Measurements from ENCODE around the gene DOCK2. TPM values are rescaled to one million over a fixed set of nuclear protein-coding genes. Genes with fewer than 3 reads are reported as not detected.

DOCK2 gene
- total RNA-seq, 1 donor from 2014 or later: 303 TPM

GRCh38 chr5:169688106-169688505, 51.0 kb downstream of the DOCK2 start:
- intact Hi-C loops (cut with micrococcal nuclease): no loop called here

- intact Hi-C loops (cut with micrococcal nuclease): no loop called here
Measured at GRCh38 chr5:169691471-169691870, 54.4 kb downstream of the DOCK2 start.

- intact Hi-C loops (cut with micrococcal nuclease): no loop called here
Measured at GRCh38 chr5:169694091-169694625, 57.1 kb downstream of the DOCK2 start.

- intact Hi-C loops (cut with micrococcal nuclease): no loop called here
Measured at GRCh38 chr5:169695025-169695625, 58.0 kb downstream of the DOCK2 start.

GRCh38 chr5:169695919-169696490, 58.9 kb downstream of the DOCK2 start:
- intact Hi-C loops (cut with micrococcal nuclease): no loop called here

- intact Hi-C loops (cut with micrococcal nuclease): no loop called here
Measured at GRCh38 chr5:169696621-169697510, 59.8 kb downstream of the DOCK2 start.

- intact Hi-C loops (cut with micrococcal nuclease): no loop called here
Measured at GRCh38 chr5:169697511-169697890, 60.4 kb downstream of the DOCK2 start.

- intact Hi-C loops (cut with micrococcal nuclease): no loop called here
Measured at GRCh38 chr5:169697976-169698375, 60.9 kb downstream of the DOCK2 start.

- intact Hi-C loops (cut with micrococcal nuclease): loop anchor here (5.0 kb wide), 1 partner anchor 63 kb away; the partner anchor contains the start of gene DOCK2
Measured at GRCh38 chr5:169700611-169701010, 63.5 kb downstream of the DOCK2 start.

GRCh38 chr5:169701910-169702451, 64.9 kb downstream of the DOCK2 start:
- intact Hi-C loops (cut with micrococcal nuclease): loop anchor here (5.0 kb wide), 1 partner anchor 65 kb away; the partner anchor contains the start of gene DOCK2

GRCh38 chr5:169702693-169703481, 65.8 kb downstream of the DOCK2 start:
- intact Hi-C loops (cut with micrococcal nuclease): loop anchor here (5.0 kb wide), 1 partner anchor 66 kb away; the partner anchor contains the start of gene DOCK2

GRCh38 chr5:169703813-169704212, 66.7 kb downstream of the DOCK2 start:
- intact Hi-C loops (cut with micrococcal nuclease): loop anchor here (5.0 kb wide), 1 partner anchor 67 kb away; the partner anchor contains the start of gene DOCK2

- intact Hi-C loops (cut with micrococcal nuclease): no loop called here
Measured at GRCh38 chr5:169705322-169705721, 68.2 kb downstream of the DOCK2 start.

- intact Hi-C loops (cut with micrococcal nuclease): no loop called here
Measured at GRCh38 chr5:169706071-169706470, 69.0 kb downstream of the DOCK2 start.

- intact Hi-C loops (cut with micrococcal nuclease): no loop called here
Measured at GRCh38 chr5:169706758-169707450, 69.8 kb downstream of the DOCK2 start.

- intact Hi-C loops (cut with micrococcal nuclease): no loop called here
Measured at GRCh38 chr5:169707686-169708085, 70.6 kb downstream of the DOCK2 start.

GRCh38 chr5:169710675-169711074, 73.6 kb downstream of the DOCK2 start:
- intact Hi-C loops (cut with micrococcal nuclease): no loop called here

- intact Hi-C loops (cut with micrococcal nuclease): no loop called here
Measured at GRCh38 chr5:169711551-169712225, 74.6 kb downstream of the DOCK2 start.

GRCh38 chr5:169712428-169712827, 75.4 kb downstream of the DOCK2 start:
- intact Hi-C loops (cut with micrococcal nuclease): no loop called here

- intact Hi-C loops (cut with micrococcal nuclease): no loop called here
Measured at GRCh38 chr5:169716287-169716686, 79.2 kb downstream of the DOCK2 start.

All from T-helper 2 cell treated with Interferon-gamma antibody and Interleukin-4, amounts not matched to agents 100 ng/mL and 5 ng/mL, for 36 hours (primary cell).